Psoas muscle (tissue), 8 donors: ENCODE results near the gene CGB2. TPM values are rescaled to one million over a fixed set of nuclear protein-coding genes. Genes with fewer than 3 reads are reported as not detected.

ENCODE experiments used
- ATAC-seq, 4 donors: fragments of 200-7000 bp; cut with Tn5 transposase; one replicate each; pipeline ENCODE4 v1.9.1; 2020; ENCODE audit warnings: moderate library complexity in 3 of 4, mild to moderate bottlenecking in 2 of 4
- DNase-seq, 2 donors: peaks; one replicate each; pipeline ENCODE4 v3.0.0-alpha.2; 2020
- H3K27ac ChIP-seq: fragments of 200-600 bp; one replicate; pipeline ENCODE4 v1.8.0; 2022
- H3K27me3 ChIP-seq, 3 donors: fragments of 200-600 bp in 1 of 3; one replicate each; pipeline versions ENCODE4 v1.6.1 to v1.8.0; 2013 to 2022; ENCODE audit warnings: low read length in 2 of 3, mild to moderate bottlenecking in 2 of 3, moderate library complexity in 1 of 3; ENCODE audit not compliant: insufficient read depth in 3 of 3
- H3K36me3 ChIP-seq, 2 donors: fragments of 200-600 bp in 1 of 2; one replicate each; pipeline versions ENCODE4 v1.6.1 to v1.8.0; 2013 to 2022; ENCODE audit warnings: low read depth in 1 of 2, mild to moderate bottlenecking in 1 of 2, moderate library complexity in 1 of 2; ENCODE audit not compliant: insufficient read depth in 1 of 2
- H3K4me1 ChIP-seq: fragments of 200-600 bp; one replicate; pipeline ENCODE4 v1.8.0; 2022
- H3K4me3 ChIP-seq: fragments of 200-600 bp; one replicate; pipeline ENCODE4 v1.8.0; 2022; ENCODE audit warnings: mild to moderate bottlenecking
- H3K9me3 ChIP-seq: fragments of 200-600 bp; one replicate; pipeline ENCODE4 v1.8.0; 2022
- WGBS, 3 donors: extraction: QIAGEN DNeasy Blood & Tissue Kit; methylation state at CpG; one replicate each; pipeline versions ENCODE4 v1.1.6 to v1.1.7; 2013; 5-methylcytosine and 5-hydroxymethylcytosine counted together
- intact Hi-C, 2 donors: fragments of 100-400 bp; cut with DNase I; formaldehyde crosslinking; loops; one replicate each; pipeline versions ENCODE4 v1.11.0 to v1.14.2; 2022
- polyA plus RNA-seq, 3 donors: library from polyadenylated mRNA; stranded (reverse); fragments of 200-250 nt; gene quantifications; one replicate each; pipeline ENCODE4 v1.2.3, GENCODE V29; 2013
- total RNA-seq, 4 donors: library from RNA; stranded (reverse); fragmentation: NEBNext Ultra II Directional in 2 of 4; extraction: Animal tissue kit (Norgen Biotek cat#: 25700) in 2 of 4; gene quantifications; one replicate each; pipeline versions ENCODE4 v1.2.1 to v1.2.4, GENCODE V29; 2021 to 2023
- TF ChIP-seq, protein P1 (sequence below): fragments of 200-600 bp; IDR thresholded peaks from one replicate; pipeline ENCODE4 v1.8.0; 2022; ENCODE audit warnings: antibody characterized with exemption
- donor health status: healthy with polysubstance abuse.
- donor health status: DM: no; HTN: no; CAD: no; lungs with moderate emphysema.
- donor health status: Bipolar disorder and iron deficiency.
- donor health status: healthy.
- donor health status: DM: yes; HTN: yes; CAD: no.
- donor health status: DM: no; HTN: no; CAD: no.
- donor health status: DM: no; HTN: no; CAD: no.
- donor health status: DM: yes; HTN: yes; CAD: no.

The CGB2 gene
- total and polyA plus RNA-seq, 7 donors = 0.10 TPM; not detected in 6

DNA sequence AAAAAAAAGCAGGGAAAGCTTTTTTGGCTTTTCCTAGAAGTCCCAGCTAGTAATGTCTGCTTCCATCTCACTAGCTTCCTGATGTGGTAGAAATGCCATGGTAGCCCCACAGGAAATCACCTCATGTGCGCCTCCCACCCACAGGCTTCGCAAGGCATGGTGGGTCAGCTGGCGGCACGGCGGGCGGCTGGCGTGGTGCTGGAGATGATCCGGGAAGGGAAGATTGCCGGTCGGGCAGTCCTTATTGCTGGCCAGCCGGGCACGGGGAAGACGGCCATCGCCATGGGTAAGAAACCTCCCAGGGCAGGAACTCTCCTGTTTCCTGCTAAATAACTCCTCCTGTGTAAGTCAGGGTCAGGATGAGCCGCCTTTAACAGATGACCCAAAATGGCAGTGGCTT is 27.6 kb upstream of the CGB2 start:
- Histone ChIP-seq H3K27me3 (no peaks in the 10 kb centered on the region), H3K4me3 (no peak overlapping the region), H3K4me1 (peaks cover 5% of the 10 kb centered on the region), H3K36me3 (peaks cover 4 to 86% of the 10 kb centered on the region in 2 donors), H3K9me3 (no peaks in the 10 kb centered on the region), H3K27ac (no peak overlapping the region)
- TF ChIP-seq, protein P1, sequence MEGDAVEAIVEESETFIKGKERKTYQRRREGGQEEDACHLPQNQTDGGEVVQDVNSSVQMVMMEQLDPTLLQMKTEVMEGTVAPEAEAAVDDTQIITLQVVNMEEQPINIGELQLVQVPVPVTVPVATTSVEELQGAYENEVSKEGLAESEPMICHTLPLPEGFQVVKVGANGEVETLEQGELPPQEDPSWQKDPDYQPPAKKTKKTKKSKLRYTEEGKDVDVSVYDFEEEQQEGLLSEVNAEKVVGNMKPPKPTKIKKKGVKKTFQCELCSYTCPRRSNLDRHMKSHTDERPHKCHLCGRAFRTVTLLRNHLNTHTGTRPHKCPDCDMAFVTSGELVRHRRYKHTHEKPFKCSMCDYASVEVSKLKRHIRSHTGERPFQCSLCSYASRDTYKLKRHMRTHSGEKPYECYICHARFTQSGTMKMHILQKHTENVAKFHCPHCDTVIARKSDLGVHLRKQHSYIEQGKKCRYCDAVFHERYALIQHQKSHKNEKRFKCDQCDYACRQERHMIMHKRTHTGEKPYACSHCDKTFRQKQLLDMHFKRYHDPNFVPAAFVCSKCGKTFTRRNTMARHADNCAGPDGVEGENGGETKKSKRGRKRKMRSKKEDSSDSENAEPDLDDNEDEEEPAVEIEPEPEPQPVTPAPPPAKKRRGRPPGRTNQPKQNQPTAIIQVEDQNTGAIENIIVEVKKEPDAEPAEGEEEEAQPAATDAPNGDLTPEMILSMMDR = no peak
- DNase-seq (no peak), ATAC-seq (no peak)
- 95 to 100% (median 98%) methylated on average over 15 of the region's 15 CpGs for WGBS, 3 donors
- intact Hi-C loops = no loop called here

DNA sequence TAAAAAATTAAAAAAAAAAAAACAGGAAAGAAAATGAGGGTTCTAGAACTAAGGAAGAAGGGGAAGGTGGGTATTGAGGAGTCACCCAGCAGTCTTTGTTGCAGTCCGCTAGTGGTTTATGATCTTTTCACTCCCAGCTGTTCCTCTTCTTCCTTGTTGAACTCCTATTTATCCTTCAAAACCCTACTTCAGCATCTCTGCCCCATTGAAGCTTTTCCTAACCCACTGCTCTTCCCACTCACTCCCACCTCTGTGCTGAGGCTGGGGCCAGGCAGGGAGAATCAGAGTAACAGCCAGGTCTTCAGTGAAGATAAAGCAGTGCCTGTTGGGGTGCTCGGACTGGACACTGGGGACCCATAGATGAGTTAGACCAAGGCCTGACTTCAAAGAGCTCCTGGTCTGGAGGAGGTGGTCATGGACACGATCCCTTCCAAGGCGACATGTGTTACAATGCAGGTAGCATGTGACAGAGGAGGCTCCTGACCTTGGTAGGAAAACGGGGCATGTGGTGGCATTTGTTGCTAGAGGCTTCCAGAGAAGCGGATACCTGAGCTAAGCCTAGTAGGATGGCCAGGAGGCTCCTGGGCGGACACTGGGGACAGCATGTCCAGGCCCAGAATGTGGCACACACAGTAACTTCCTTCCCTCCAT is 26.6 kb upstream of the CGB2 start:
- H3K4me1 ChIP-seq = no peaks in the 10 kb centered on the region
- no peaks in the 10 kb centered on the region for H3K9me3 ChIP-seq
- ATAC-seq = no peak
- H3K27ac ChIP-seq = no peak overlapping the region
- no peaks in the 10 kb centered on the region for H3K27me3 ChIP-seq
- DNase-seq = no peak
- intact Hi-C loops = no loop called here
- 87 to 93% (median 92%) methylated on average over 7 of the region's 7 CpGs for WGBS, 3 donors
- H3K36me3 ChIP-seq = peaks cover 7 to 89% of the 10 kb centered on the region in 2 donors
- TF ChIP-seq, protein P1 = no peak
- H3K4me3 ChIP-seq = no peak overlapping the region

DNA sequence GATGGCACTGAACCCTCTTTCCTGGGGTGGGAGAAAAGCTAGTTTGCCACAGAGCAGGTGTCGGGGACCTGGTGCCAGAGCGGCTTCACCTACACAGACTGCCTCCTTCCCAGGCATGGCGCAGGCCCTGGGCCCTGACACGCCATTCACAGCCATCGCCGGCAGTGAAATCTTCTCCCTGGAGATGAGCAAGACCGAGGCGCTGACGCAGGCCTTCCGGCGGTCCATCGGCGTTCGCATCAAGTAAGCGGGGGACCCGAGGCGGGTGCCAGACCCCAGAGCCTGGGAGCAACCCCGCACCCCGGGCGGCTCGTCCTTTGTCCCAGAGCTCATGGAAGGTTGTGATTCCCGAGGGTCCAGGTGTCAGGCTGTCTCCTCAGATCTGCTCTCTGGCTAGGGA is 24.8 kb upstream of the CGB2 start:
- Histone ChIP-seq H3K4me3 (no peak overlapping the region), H3K36me3 (peaks cover 10 to 99% of the 10 kb centered on the region in 2 donors), H3K27ac (no peak overlapping the region), H3K9me3 (no peaks in the 10 kb centered on the region), H3K4me1 (no peaks in the 10 kb centered on the region), H3K27me3 (no peaks in the 10 kb centered on the region)
- TF ChIP-seq, protein P1 = no peak
- WGBS, 3 donors = 95 to 98% (median 97%) methylated on average over 22 of the region's 22 CpGs
- ATAC-seq = no peak
- intact Hi-C loops = no loop called here
- no peak for DNase-seq

DNA sequence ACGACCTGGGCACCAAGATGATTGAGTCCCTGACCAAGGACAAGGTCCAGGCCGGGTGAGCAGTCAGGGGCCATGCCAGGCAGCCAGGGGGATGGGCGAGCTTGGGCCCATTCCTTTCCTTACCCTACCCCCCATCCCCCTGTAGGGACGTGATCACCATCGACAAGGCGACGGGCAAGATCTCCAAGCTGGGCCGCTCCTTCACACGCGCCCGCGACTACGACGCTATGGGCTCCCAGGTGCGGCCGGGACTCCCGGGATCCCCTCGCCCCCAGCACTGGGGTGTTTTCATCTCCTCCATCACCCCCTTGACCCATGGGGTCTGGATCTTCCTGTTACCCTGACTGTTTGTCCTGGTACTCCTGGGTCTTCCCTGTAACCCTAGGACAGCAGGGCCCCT is 21.9 kb upstream of the CGB2 start:
- intact Hi-C loops = loop anchor here in 1 of 2 donors (5.0 kb wide), 1 partner anchor 47 kb away; the partner anchor contains the start of gene CGB7
- Histone ChIP-seq H3K27ac (no peak overlapping the region), H3K9me3 (no peaks in the 10 kb centered on the region), H3K27me3 (no peaks in the 10 kb centered on the region), H3K4me3 (no peak overlapping the region), H3K4me1 (no peaks in the 10 kb centered on the region), H3K36me3 (peaks cover 16 to 91% of the 10 kb centered on the region in 2 donors)
- ATAC-seq (no peak), DNase-seq (no peak)
- WGBS, 3 donors = 93 to 96% (median 94%) methylated on average over 18 of the region's 18 CpGs
- TF ChIP-seq, protein P1 = no peak

DNA sequence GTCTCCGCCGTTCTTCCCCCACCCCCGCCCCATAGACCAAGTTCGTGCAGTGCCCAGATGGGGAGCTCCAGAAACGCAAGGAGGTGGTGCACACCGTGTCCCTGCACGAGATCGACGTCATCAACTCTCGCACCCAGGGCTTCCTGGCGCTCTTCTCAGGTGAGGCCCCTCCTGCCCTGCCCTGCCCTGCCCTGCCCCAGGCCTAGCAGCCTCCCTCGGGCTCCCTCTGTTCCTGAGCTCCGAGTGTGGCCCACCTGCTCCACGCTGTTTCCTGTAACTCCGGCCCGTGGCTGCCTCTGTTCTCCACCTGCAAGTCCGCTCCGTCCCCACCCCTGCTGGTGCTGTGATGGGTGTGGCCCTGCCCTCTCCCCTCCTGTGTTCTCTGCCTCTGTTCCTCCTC is 21.2 kb upstream of the CGB2 start:
- Histone ChIP-seq H3K27me3 (no peaks in the 10 kb centered on the region), H3K4me1 (no peaks in the 10 kb centered on the region), H3K27ac (no peak overlapping the region), H3K9me3 (no peaks in the 10 kb centered on the region), H3K4me3 (no peak overlapping the region), H3K36me3 (peaks cover 16 to 91% of the 10 kb centered on the region in 2 donors)
- whole genome bisulfite sequencing, 3 donors = 84 to 95% (median 89%) methylated on average over 18 of the region's 18 CpGs
- ATAC-seq = no peak
- no peak for DNase-seq
- TF ChIP-seq, protein P1 = no peak
- intact Hi-C loops = loop anchor here in 1 of 2 donors (5.0 kb wide), 1 partner anchor 47 kb away; the partner anchor contains the start of gene CGB7
